CD4-positive, alpha-beta T cell treated with Interferon gamma for 1 hour (primary cell): Measurements from ENCODE around the gene HS6ST3.
"Not testable (repeated sequence)": the region's sequence is repeated elsewhere in the genome, so short reads cannot be mapped to it uniquely, and the experiment has no call there.

Experiments
- DNase-seq: peaks from one replicate; pipeline ENCODE4 v3.0.0-alpha.2; 2020

Gene HS6ST3

DNA sequence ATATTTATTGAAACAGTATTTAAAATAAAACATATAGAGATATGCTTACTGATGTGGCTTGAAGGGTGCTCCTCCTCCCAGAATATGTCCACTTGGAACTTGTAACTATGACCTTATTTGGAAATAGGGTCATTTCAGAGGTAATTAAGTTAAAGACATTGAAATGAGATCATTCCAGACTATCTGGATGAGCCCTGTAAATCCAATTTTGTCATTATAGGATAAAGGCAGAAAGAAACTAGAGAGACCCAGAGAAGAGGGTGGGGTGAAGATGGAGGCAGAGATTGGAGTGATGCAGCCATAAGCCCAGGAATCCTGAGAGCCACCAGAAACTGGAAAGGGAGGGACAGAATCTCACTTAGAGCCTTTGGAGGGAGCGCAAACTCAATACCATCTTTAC is 661.2 kb downstream of the HS6ST3 start:
- DNase-seq, result no peak

DNA sequence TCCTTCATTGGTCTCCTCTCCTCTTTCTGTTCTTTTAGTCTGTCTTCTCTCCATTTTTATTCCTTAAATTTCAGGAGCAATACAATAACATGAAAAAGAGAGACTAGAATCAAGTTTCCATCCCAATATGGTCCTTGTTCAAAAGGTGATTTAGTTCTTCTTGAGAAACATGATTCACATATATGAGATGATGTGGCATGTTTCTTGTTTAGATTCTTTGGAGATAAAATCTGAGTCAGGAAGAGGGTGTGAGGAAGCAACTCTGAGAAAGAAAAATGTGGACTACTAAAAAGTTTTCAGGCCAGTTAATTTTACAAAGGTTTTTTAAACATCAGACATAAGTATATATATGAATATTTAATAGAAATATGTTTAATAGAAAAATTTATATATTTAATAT is 673.0 kb downstream of the HS6ST3 start:
- no peak for DNase-seq

DNA sequence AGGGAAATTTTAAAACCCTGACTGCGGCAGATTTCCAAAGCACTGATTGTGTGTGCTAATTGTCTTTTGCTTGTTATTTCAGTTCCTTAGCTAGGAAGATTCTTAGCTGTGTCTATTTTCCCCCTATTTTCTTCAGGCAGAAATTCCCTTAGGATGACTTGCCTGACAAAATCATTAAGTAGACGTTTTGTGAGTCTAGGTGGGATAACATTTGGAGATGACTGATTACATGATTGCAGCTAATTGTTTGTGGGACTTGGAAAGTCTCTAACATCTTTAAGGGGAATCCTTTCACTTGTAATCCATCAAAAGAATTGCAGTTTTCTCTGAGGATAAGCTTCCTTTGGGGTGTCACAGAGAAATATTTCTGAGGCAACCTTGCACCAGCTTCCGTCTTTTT is 676.4 kb downstream of the HS6ST3 start:
- no peak for DNase-seq

DNA sequence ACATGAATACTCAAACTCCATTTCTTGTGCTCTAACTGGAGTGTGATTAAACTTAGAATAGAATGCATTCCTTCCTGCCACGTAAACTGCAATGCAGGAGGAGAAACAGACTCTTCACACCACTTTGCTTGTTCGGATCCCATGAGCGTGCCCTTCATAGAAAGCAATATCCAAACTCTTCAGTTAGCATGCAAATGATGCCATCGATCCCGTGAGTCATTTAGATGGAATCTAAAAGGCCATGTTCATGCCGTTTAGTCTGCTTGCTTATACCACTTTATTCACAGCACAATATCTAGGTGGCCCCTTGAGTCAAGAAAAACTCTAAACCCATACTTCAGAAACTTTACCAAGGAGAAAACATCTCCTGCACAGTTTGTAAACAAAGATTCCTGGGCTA is 678.6 kb downstream of the HS6ST3 start:
- no peak for DNase-seq

DNA sequence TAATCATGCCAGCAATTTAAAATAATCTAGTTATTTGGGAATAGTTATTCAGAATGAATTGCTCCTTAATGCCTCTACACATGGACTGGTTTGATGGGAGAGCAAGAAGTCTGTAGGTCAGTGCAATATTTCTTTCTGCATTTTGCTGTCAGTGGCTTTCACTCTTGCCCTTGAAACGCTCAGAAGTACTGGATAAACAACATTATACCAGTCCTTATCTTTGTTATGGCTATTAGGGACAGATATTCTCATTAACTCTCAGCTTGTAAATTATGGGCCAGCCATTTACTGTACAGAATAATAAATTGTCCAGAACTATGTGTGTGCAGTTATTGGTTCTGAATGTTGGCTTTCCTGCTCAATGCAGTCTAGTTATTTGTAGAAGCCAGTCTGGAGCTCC is 680.0 kb downstream of the HS6ST3 start:
- no peak for DNase-seq

- no peak for DNase-seq
Measured at GRCh38 chr13:96771486-96772367, 681.8 kb downstream of the HS6ST3 start.

- no peak for DNase-seq
Measured at GRCh38 chr13:96772426-96772825, 682.5 kb downstream of the HS6ST3 start.

DNA sequence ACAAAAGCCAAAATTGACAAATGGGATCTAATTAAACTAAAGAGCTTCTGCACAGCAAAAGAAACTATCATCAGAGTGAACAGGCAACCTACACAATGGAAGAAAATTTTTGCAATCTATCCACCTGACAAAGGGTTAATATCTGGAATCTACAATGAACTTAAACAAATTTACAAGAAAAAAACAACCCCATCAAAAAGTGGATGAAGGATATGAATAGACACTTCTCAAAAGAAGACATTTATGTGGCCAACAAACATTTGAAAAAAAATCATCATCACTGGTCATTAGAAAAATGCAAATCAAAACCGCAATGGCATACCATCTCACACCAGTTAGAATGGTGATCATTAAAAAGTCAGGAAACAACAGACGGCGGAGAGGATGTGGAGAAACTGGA is 688.4 kb downstream of the HS6ST3 start:
- DNase-seq, result not testable (repeated sequence)

- DNase-seq, result no peak
Measured at GRCh38 chr13:96779691-96780090, 689.8 kb downstream of the HS6ST3 start.

GRCh38 chr13:96780105-96780504 is 690.2 kb downstream of the HS6ST3 start:
- no peak for DNase-seq

DNA sequence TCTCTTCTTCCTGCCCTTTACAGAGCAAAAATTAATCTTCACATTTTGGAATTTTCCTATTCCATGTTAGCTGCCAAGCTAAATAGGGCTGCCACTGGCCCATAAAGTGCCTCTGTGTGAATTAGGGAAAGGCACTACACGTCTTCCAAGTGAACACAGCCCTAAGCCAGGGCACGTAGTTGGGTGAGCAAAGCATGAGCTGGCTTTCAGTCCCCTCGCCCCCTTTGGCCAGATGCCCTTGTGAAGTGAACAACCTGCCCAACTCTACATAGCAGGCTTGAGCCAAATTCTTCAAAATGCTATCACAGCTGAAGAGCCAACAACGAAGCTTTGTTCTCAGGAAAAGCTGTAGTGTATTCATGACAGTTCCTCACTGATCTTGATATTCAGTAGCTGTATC is 691.2 kb downstream of the HS6ST3 start:
- DNase-seq, result no peak

- DNase-seq, result no peak
Measured at GRCh38 chr13:96782186-96782585, 692.3 kb downstream of the HS6ST3 start.

GRCh38 chr13:96783057-96783456 is 693.1 kb downstream of the HS6ST3 start:
- DNase-seq, result no peak

- no peak for DNase-seq
Measured at GRCh38 chr13:96783511-96783910, 693.6 kb downstream of the HS6ST3 start.

- no peak for DNase-seq
Measured at GRCh38 chr13:96785986-96786385, 696.1 kb downstream of the HS6ST3 start.

DNA sequence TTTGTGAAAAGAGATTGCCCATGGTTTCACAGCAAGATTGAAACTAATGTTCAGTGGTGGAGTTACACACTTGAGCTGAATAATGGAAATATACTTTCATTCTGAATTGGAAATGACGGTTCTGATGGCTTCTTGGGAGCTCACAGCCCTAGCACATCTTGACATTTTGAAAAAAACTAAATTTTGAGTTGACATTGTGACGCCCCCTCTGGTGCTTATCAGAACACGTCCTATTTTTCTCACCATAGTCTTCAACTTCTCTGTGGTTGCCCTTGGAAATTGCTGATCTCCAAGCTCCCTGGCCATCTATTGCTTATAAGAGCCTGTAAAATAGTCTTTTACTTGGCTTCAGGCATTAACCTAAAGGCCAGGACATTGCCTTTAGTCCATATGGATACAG is 702.3 kb downstream of the HS6ST3 start:
- no peak for DNase-seq

- DNase-seq, result no peak
Measured at GRCh38 chr13:96792736-96793403, 703.0 kb downstream of the HS6ST3 start.

- DNase-seq, result no peak
Measured at GRCh38 chr13:96793404-96793755, 703.5 kb downstream of the HS6ST3 start.

DNA sequence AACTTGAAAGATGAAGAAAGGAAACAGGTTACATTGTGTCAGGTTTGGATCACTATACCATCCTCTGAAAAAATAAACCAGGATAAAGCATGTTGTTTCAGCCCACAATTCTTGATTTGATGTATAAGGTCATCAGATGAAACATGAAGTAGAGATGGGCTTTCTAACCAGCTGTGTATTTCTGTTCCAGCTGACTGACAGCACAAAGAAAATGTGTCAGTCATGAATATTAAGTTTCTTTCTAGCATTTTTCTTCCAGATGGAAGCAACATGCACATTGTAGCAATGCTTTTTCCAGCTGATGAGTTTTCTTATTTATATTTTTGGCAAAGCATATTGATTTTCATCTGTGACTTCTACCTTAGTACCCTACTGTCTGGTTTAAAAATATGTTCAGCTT is 704.8 kb downstream of the HS6ST3 start:
- DNase-seq, result no peak

GRCh38 chr13:96795670-96796069 is 705.8 kb downstream of the HS6ST3 start:
- no peak for DNase-seq

GRCh38 chr13:96796091-96796633 is 706.3 kb downstream of the HS6ST3 start:
- DNase-seq, result no peak

DNA sequence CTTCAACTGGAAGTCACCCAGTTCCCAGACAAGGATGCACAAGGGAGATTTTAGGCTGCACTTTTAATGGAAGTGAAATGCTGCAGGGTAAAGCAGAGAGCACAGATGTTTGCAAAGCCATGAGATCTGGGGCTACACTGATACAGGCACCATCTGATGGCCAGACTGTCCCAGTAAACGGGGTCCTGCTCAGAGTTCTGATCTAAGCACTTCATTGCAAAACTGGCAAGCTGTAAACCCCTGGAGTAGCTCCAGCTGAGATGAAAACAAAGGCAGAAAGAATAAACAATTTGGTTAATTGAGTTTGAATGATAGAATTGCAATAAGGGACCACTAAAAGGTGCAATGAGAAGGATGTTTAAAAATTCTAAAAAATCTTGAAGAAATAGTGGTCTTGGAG is 707.2 kb downstream of the HS6ST3 start:
- no peak for DNase-seq

GRCh38 chr13:96803456-96804100 is 713.7 kb downstream of the HS6ST3 start:
- DNase-seq, result no peak

DNA sequence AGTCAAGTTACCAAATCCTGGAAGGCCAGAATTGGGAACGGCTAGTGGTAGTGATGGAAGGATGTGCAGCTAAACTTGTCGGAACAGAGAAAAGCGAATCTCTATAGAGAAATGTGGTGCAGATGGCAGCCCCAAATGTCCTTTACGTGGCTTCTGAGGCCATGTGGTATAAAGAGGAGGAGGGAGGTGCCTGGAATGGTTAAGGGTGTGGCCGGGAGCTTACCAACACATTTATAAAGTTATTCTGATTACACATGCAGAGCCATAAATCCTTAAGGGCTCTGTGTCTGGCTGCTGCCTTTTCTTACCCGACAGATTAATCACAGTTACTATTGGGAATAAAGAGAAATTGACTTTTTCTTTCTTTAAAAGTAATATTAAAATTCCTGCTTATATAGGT is 714.3 kb downstream of the HS6ST3 start:
- DNase-seq, result no peak
